NT2/D1 (cell line): ENCODE results near the gene BTBD18.

Source experiments
- SUZ12 ChIP-seq: IDR thresholded peaks from 2 replicates; pipeline ENCODE4 v1.6.1; 2011; ENCODE audit not compliant: insufficient read length, insufficient read depth; ENCODE audit errors: extremely low read depth
- YY1 ChIP-seq: IDR thresholded peaks from 2 replicates; pipeline ENCODE4 v1.6.1; 2011; ENCODE audit not compliant: insufficient read length, insufficient read depth
- ZNF274 ChIP-seq: IDR thresholded peaks from 2 replicates; pipeline ENCODE4 v1.6.1; 2011; ENCODE audit warnings: mild to moderate bottlenecking, low read depth, low read length

DNA sequence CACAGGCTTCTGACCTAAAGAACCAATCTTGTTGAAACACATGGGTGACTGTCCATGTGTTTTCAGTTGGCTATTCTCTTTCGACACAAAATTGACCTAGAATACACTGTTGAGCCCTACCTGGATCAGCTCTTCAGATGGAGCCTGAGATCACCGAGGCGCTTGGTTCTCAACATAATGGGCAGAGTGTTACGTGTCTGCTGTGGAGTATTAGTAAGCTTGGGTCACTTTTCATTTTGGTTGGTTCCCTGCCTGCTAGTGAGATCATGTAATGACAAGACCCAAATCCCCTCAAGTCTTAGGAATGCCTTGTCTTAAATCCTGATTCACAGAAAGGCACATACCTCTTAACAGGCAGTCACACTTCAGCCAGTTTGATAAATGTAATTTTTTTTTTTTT lies 48.3 kb downstream of the BTBD18 start:
- no peak for TF ChIP-seq YY1
- TF ChIP-seq ZNF274, result no peak
- no peak for TF ChIP-seq SUZ12
